ENCODE results near the gene PIK3C2G.

DNA sequence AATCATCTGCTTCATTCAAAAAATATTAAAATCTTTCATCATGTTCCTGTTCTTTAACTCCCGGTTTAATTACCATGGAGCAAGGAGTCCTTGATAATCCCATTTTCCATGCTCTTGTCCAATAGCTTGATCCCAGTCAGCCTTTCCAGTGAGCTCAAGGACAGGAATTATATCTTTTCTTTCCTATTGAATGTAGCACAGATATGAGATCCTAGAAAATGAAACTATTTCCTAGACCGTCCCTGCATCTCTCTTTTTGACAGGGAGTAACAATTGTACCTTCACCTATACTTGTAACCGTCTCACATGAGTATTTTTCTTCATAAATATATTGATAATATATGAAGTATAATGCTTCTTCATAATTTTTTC is 35.6 kb downstream of the PIK3C2G start:
- TF ChIP-seq, protein P1, sequence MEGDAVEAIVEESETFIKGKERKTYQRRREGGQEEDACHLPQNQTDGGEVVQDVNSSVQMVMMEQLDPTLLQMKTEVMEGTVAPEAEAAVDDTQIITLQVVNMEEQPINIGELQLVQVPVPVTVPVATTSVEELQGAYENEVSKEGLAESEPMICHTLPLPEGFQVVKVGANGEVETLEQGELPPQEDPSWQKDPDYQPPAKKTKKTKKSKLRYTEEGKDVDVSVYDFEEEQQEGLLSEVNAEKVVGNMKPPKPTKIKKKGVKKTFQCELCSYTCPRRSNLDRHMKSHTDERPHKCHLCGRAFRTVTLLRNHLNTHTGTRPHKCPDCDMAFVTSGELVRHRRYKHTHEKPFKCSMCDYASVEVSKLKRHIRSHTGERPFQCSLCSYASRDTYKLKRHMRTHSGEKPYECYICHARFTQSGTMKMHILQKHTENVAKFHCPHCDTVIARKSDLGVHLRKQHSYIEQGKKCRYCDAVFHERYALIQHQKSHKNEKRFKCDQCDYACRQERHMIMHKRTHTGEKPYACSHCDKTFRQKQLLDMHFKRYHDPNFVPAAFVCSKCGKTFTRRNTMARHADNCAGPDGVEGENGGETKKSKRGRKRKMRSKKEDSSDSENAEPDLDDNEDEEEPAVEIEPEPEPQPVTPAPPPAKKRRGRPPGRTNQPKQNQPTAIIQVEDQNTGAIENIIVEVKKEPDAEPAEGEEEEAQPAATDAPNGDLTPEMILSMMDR (conservative IDR thresholded peaks at IDR 0.05; ENCODE audit: low read length), result no peak
- TF ChIP-seq EZH2phosphoT487 (IDR thresholded peaks at IDR 0.05; ENCODE audit: borderline replicate concordance, low read depth, low read length), result no peak
